ENCODE results near the gene ZNRF2. TPM values are rescaled to one million over a fixed set of nuclear protein-coding genes. Genes with fewer than 3 reads are reported as not detected.

Gene ZNRF2
- polyA plus RNA-seq, 1 donor (not counting 4 experiments of a cell fraction or from before 2014, with no cell fraction given): 7.0 TPM

DNA sequence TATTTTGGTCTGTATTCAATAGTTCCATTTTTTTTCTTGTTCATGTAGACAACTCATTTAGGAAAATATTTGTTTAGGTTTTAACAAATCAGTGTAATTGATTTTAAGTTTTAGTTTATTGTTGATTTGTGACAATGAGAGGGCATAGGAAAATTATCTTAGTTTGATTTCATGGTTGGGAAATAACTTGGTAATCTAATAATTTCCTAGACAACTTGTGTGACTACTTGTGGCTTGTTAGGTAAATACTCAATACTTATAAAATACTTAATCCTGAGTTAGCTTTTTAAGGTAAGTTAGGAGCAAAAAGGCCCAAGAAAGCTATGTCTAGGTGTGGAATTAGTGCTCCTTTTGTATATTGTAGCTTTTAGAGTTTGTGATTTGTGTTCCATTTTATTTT is 65.4 kb downstream of the ZNRF2 start:
- H3K4me3 ChIP-seq (ENCODE audit: control insufficient read depth in 2 of 3, extremely low read depth in 1 of 3, insufficient read depth in 2 of 3, low read depth in 1 of 3, low read length in 3 of 3): no peak overlapping the region
- H2AFZ ChIP-seq (ENCODE audit: control insufficient read depth, low read length): no peak overlapping the region
- H3K36me3 ChIP-seq (ENCODE audit: control insufficient read depth in 2 of 2, extremely low read depth in 1 of 2, insufficient read depth in 2 of 2, low read length in 2 of 2): no peaks in the 10 kb centered on the region
- H4K20me1 ChIP-seq (ENCODE audit: control insufficient read depth, extremely low read depth, insufficient read depth, low read length): no peaks in the 10 kb centered on the region
- H3K9me3 ChIP-seq (ENCODE audit: control insufficient read depth, low read depth, low read length): no peaks in the 10 kb centered on the region
- no peak overlapping the region for H3K9ac ChIP-seq (ENCODE audit: control insufficient read depth, extremely low read depth, insufficient read depth, low read length)
- H3K4me2 ChIP-seq (ENCODE audit: control insufficient read depth, extremely low read depth, insufficient read depth, low read depth, low read length): no peak overlapping the region
- FAIRE-seq (no peak), DNase-seq (ENCODE audit: low read depth, low spot score) (no peak)
- H3K4me1 ChIP-seq (ENCODE audit: control insufficient read depth, extremely low read depth, insufficient read depth, low read length): peaks cover 29% of the 10 kb centered on the region
- no peaks in the 10 kb centered on the region for H3K27me3 ChIP-seq (ENCODE audit: control insufficient read depth, extremely low read depth, insufficient read depth, low read length)
- no peaks in the 10 kb centered on the region for H3K9me1 ChIP-seq (ENCODE audit: control insufficient read depth, extremely low read depth, insufficient read depth, low read length)
- no peak overlapping the region for H3K27ac ChIP-seq (ENCODE audit: control insufficient read depth, insufficient read depth, low read length)
- dilution Hi-C loops (cut with MboI; ENCODE audit: extremely low pct_ligation_motif_present, low sequenced_read_pairs): no loop called here
- TF ChIP-seq, protein P1, sequence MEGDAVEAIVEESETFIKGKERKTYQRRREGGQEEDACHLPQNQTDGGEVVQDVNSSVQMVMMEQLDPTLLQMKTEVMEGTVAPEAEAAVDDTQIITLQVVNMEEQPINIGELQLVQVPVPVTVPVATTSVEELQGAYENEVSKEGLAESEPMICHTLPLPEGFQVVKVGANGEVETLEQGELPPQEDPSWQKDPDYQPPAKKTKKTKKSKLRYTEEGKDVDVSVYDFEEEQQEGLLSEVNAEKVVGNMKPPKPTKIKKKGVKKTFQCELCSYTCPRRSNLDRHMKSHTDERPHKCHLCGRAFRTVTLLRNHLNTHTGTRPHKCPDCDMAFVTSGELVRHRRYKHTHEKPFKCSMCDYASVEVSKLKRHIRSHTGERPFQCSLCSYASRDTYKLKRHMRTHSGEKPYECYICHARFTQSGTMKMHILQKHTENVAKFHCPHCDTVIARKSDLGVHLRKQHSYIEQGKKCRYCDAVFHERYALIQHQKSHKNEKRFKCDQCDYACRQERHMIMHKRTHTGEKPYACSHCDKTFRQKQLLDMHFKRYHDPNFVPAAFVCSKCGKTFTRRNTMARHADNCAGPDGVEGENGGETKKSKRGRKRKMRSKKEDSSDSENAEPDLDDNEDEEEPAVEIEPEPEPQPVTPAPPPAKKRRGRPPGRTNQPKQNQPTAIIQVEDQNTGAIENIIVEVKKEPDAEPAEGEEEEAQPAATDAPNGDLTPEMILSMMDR (optimal IDR thresholded peaks at IDR 0.05 in 1 of 3, IDR thresholded peaks at IDR 0.05 in 1 of 3, conservative IDR thresholded peaks at IDR 0.05 in 1 of 3; ENCODE audit: extremely low read depth in 1 of 3, insufficient read depth in 2 of 3, low read length in 3 of 3): no peak
- no peak for TF ChIP-seq EZH2 (IDR thresholded peaks at IDR 0.05; ENCODE audit: low read length)
- peaks cover 25% of the 10 kb centered on the region for H3K79me2 ChIP-seq (ENCODE audit: control insufficient read depth, insufficient read depth, low read length)

DNA sequence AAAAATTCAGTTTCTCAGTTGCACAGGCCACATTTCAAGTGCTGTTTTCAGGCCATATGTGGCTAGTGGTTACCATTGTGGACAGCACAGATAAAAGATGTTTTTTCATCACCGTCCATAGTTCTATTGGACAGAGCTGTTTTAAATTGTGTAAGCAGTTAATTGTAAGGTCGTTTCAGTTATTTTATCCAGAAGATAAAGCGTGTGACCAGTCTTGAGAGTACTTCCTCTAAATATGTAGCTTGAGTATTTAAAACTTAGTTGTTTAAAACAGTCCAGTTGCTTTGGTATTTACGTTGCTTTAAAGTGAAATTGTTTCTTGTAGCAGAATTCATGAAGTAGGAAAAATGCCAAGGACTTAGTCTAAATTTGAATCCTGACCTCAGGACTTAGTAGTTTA is 66.9 kb downstream of the ZNRF2 start:
- H3K27ac ChIP-seq (ENCODE audit: control insufficient read depth, insufficient read depth, low read length): no peak overlapping the region
- DNase-seq (ENCODE audit: low read depth, low spot score) (no peak), FAIRE-seq (peak; percentile 67)
- dilution Hi-C loops (cut with MboI; ENCODE audit: extremely low pct_ligation_motif_present, low sequenced_read_pairs): no loop called here
- no peak overlapping the region for H3K9ac ChIP-seq (ENCODE audit: control insufficient read depth, extremely low read depth, insufficient read depth, low read length)
- H3K4me3 ChIP-seq (ENCODE audit: control insufficient read depth in 2 of 3, extremely low read depth in 1 of 3, insufficient read depth in 2 of 3, low read depth in 1 of 3, low read length in 3 of 3): no peak overlapping the region
- no peaks in the 10 kb centered on the region for H4K20me1 ChIP-seq (ENCODE audit: control insufficient read depth, extremely low read depth, insufficient read depth, low read length)
- H3K4me2 ChIP-seq (ENCODE audit: control insufficient read depth, extremely low read depth, insufficient read depth, low read depth, low read length): no peak overlapping the region
- H3K4me1 ChIP-seq (ENCODE audit: control insufficient read depth, extremely low read depth, insufficient read depth, low read length): peaks cover 29% of the 10 kb centered on the region
- no peaks in the 10 kb centered on the region for H3K9me3 ChIP-seq (ENCODE audit: control insufficient read depth, low read depth, low read length)
- H3K79me2 ChIP-seq (ENCODE audit: control insufficient read depth, insufficient read depth, low read length): peaks cover 25% of the 10 kb centered on the region
- H3K9me1 ChIP-seq (ENCODE audit: control insufficient read depth, extremely low read depth, insufficient read depth, low read length): no peaks in the 10 kb centered on the region
- H3K36me3 ChIP-seq (ENCODE audit: control insufficient read depth in 2 of 2, extremely low read depth in 1 of 2, insufficient read depth in 2 of 2, low read length in 2 of 2): no peaks in the 10 kb centered on the region
- H2AFZ ChIP-seq (ENCODE audit: control insufficient read depth, low read length): no peak overlapping the region
- no peaks in the 10 kb centered on the region for H3K27me3 ChIP-seq (ENCODE audit: control insufficient read depth, extremely low read depth, insufficient read depth, low read length)
- TF ChIP-seq, protein P1 (optimal IDR thresholded peaks at IDR 0.05 in 1 of 3, IDR thresholded peaks at IDR 0.05 in 1 of 3, conservative IDR thresholded peaks at IDR 0.05 in 1 of 3; ENCODE audit: extremely low read depth in 1 of 3, insufficient read depth in 2 of 3, low read length in 3 of 3): no peak
- no peak for TF ChIP-seq EZH2 (IDR thresholded peaks at IDR 0.05; ENCODE audit: low read length)
